Kidney (tissue), 22 donors: Measurements from ENCODE around the gene AXIN1. TPM values are rescaled to one million over a fixed set of nuclear protein-coding genes. Genes with fewer than 3 reads are reported as not detected.

Experiments
- DNase-seq, 5 donors: peaks; one replicate each; pipeline ENCODE4 v3.0.0-alpha.2; 2013 to 2020
- FAIRE-seq: peaks from 2 replicates; lab custom pipeline; 2012; peaks lifted over from hg19 to GRCh38; lab: Jason Lieb, UNC
- H3K27ac ChIP-seq, 2 donors: one replicate each; pipeline ENCODE4 v1.7.0; 2013; ENCODE audit warnings: low read depth in 2 of 2, low read length in 2 of 2, inconsistent platforms in 1 of 2
- H3K27me3 ChIP-seq: one replicate; pipeline ENCODE4 v1.7.1; 2013; ENCODE audit warnings: low read length, inconsistent platforms; ENCODE audit not compliant: control insufficient read depth, insufficient read depth
- H3K36me3 ChIP-seq, 3 donors: one replicate each; pipeline versions ENCODE4 v1.7.0 to v1.7.1; 2013; ENCODE audit warnings: low read length in 3 of 3, control low read depth in 1 of 3, inconsistent platforms in 1 of 3; ENCODE audit not compliant: insufficient read depth in 3 of 3, control insufficient read depth in 2 of 3
- H3K4me1 ChIP-seq, 3 donors: one replicate each; pipeline versions ENCODE4 v1.7.0 to v1.7.1; 2013; ENCODE audit warnings: low read length in 3 of 3, inconsistent platforms in 1 of 3, low read depth in 1 of 3; ENCODE audit not compliant: control insufficient read depth in 2 of 3, insufficient read depth in 2 of 3
- H3K4me3 ChIP-seq, 3 donors: one replicate each; pipeline versions ENCODE4 v1.7.0 to v1.8.1; 2013; ENCODE audit warnings: low read length in 3 of 3, control low read depth in 1 of 3, inconsistent platforms in 1 of 3
- H3K9ac ChIP-seq, 3 donors: one replicate each; pipeline versions ENCODE4 v1.7.0 to v1.7.1; 2013; ENCODE audit warnings: low read length in 3 of 3, control low read depth in 1 of 3, inconsistent platforms in 1 of 3
- H3K9me3 ChIP-seq, 3 donors: one replicate each; pipeline versions ENCODE4 v1.7.0 to v1.7.1; 2013; ENCODE audit warnings: low read length in 3 of 3, control low read depth in 1 of 3, inconsistent platforms in 1 of 3; ENCODE audit not compliant: control insufficient read depth in 2 of 3, insufficient read depth in 1 of 3
- CTCF ChIP-seq: IDR thresholded peaks from 3 replicates; pipeline ENCODE4 v1.5.1; 2012; ENCODE audit warnings: mild to moderate bottlenecking, moderate library complexity, borderline replicate concordance; ENCODE audit not compliant: insufficient read depth; ENCODE audit errors: extremely low read depth
- intact Hi-C: fragments of 100-400 bp; cut with DNase I; formaldehyde crosslinking; loops from one replicate; pipeline ENCODE4 v1.11.1; 2022
- long read RNA-seq, 10 donors: library from polyadenylated mRNA in 1 of 10; unstranded in 1 of 10; transcript quantifications; one replicate each; pipeline ENCODE4 v2.0.0 and lab custom pipeline, GENCODE V29; 2021 to 2026
- polyA plus RNA-seq: library from polyadenylated mRNA; stranded (reverse); fragments of 350-450 nt; fragmentation: Illumina TruSeq; extraction: RNeasy Lipid Tissue Mini Kit (QIAGEN cat#74804); gene quantifications from one replicate; pipeline ENCODE4 v1.2.3, GENCODE V29; 2014; ENCODE audit warnings: low read depth, low replicate concordance; ENCODE audit not compliant: insufficient read depth
- total RNA-seq: library from RNA; stranded (reverse); fragmentation: NEBNext Ultra II Directional; extraction: Animal tissue kit (Norgen Biotek cat#: 25700); gene quantifications from one replicate; pipeline ENCODE4 v1.2.1, GENCODE V29; 2021
- donor health status: control.
- donor health status: control.
- donor health status: control.
- donor health status: control.
- donor health status: control.
- donor health status: DM: yes; HTN: yes; CAD: no.
- donor health status: Normal renal cell carcinoma (clear cell type).

The AXIN1 gene
- 24.6 TPM for total RNA-seq
- polyA plus RNA-seq: 9.7 TPM
- long read RNA-seq, donor 1, partial matches to known transcripts: 0 of 4 reads
- long read RNA-seq, donor 1, other reads (novel, unspliced or antisense): 0 of 4 reads
- long read RNA-seq, donor 2, partial matches to known transcripts: 0 of 3 reads
- long read RNA-seq, donor 2, other reads (novel, unspliced or antisense): 0 of 3 reads
- long read RNA-seq, donor 3, partial matches to known transcripts: 0 of 2 reads
- long read RNA-seq, donor 3, other reads (novel, unspliced or antisense): 0 of 2 reads
- long read RNA-seq, donor 4, partial matches to known transcripts: 134 of 137 reads
- long read RNA-seq, donor 4, other reads (novel, unspliced or antisense): 0 of 137 reads
- long read RNA-seq, donor 5: 0 reads
- long read RNA-seq, donor 6: 0 reads
- long read RNA-seq, donor 7, transcript AXIN1-201 (11 exons, 3,643 nt): major isoform, 7 of 23 reads
- long read RNA-seq, donor 7, partial matches to known transcripts: 5 of 23 reads
- long read RNA-seq, donor 7, other reads (novel, unspliced or antisense): 8 of 23 reads
- long read RNA-seq, donor 8, partial matches to known transcripts: 0 of 2 reads
- long read RNA-seq, donor 8, other reads (novel, unspliced or antisense): 0 of 2 reads
- long read RNA-seq, donor 9, partial matches to known transcripts: 0 of 2 reads
- long read RNA-seq, donor 9, other reads (novel, unspliced or antisense): 0 of 2 reads
- long read RNA-seq, donor 10, partial matches to known transcripts: 0 of 3 reads
- long read RNA-seq, donor 10, other reads (novel, unspliced or antisense): 0 of 3 reads

DNA sequence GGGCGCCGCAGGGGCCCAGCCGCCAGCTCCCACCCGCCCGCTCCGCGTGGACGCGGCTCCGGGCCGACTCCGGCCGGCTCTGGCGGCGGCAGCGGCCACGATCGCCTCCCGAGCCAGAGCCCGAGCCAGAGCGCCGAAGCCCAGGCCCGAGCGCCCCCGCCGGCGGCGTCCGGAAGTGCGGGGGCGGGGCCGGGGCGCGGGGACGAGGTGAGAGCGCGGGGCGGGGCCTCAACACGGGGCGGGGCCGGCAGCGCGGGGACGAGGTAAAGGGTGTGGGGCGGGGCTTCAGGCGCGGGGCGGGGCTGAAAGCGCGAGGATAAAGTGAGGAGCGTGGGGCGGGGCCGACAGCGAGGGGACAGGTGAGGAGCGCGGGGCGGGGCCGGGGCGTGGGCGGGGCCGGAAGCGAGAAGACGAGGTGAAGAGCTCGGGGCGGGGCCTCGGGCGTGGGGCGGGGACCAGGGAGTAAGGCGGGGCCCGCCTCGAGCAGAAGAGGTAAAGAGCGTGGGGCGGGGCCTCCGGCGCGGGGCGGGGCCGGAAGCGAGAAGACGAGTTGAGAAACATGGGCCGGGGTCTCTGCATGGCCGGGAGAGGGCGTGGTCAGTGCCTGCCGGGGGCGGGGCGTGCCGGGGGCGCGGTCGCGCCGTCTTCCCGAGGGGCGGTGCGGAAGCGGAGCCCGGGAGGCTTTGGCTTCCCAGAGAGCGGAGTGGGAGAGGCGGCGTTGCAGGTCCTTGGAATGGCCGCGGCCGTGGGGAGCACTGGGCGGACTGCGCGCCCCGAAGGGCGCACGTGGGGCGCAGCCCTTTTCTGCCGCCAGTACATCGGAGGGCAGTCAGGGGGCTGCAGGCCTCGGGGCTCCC, at the start of gene AXIN1:
Gene AXIN1 (minus strand): TSS at position 177 of the 857 bp plus-strand sequence. CDS start 5,698 bp downstream, outside the sequence.
- peak; percentile 40 for TF ChIP-seq CTCF
- FAIRE-seq (no peak), DNase-seq (peak; percentile 99 to 100 (median 100))
- peak within 1 kb of the TSS; percentile 45 to 56 (median 51) for H3K4me3 ChIP-seq
- H3K4me1 ChIP-seq: peaks cover 0 to 6% (median 0%) of the 10 kb centered on the region in 3 donors
- intact Hi-C loops: no loop called here
- no peaks in the 10 kb centered on the region for H3K9me3 ChIP-seq
- H3K27ac ChIP-seq: no peak within 1 kb of the TSS
- peak within 1 kb of the TSS in 1 of 3 donors; percentile 46 for H3K9ac ChIP-seq
- H3K36me3 ChIP-seq: peaks cover 0 to 6% (median 0%) of the 10 kb centered on the region in 3 donors
- no peaks in the 10 kb centered on the region for H3K27me3 ChIP-seq

- peak within 1 kb of the TSS; percentile 83 to 94 for H3K27ac ChIP-seq
Observed at GRCh38 chr16:401468-402348, 49.2 kb upstream of the AXIN1 start, which contains the start of gene DECR2. DECR2 (plus strand) TSS chr16:401885; CDS start chr16:401964, 79 bp downstream.

More at GRCh38 chr16:401468-402348, 49.2 kb upstream of the AXIN1 start, which contains the start of gene DECR2:
- Histone ChIP-seq H3K27me3 (no peaks in the 10 kb centered on the region), H3K9ac (peak within 1 kb of the TSS in 2 of 3 donors; percentile 15 to 61), H3K4me3 (peak within 1 kb of the TSS; percentile 53 to 71 (median 64)), H3K9me3 (no peaks in the 10 kb centered on the region), H3K4me1 (peaks cover 0 to 7% (median 0%) of the 10 kb centered on the region in 3 donors), H3K36me3 (no peaks in the 10 kb centered on the region)
- FAIRE-seq (no peak), DNase-seq (peak; percentile 96 to 99 (median 98))
- intact Hi-C loops: no loop called here
- TF ChIP-seq CTCF: no peak
